Keratinocyte (primary cell): Measurements from ENCODE around the gene TNFAIP8. TPM values are rescaled to one million over a fixed set of nuclear protein-coding genes. Genes with fewer than 3 reads are reported as not detected.

ENCODE experiments used
- DNase-seq: peaks from one replicate; pipeline ENCODE4 v3.0.0-alpha.2; 2011; ENCODE audit warnings: low read depth, missing footprints, low spot score
- FAIRE-seq: peaks from 2 replicates; lab custom pipeline; 2011; peaks lifted over from hg19 to GRCh38; lab: Jason Lieb, UNC
- H2AFZ ChIP-seq: 2 replicates; pipeline ENCODE4 v1.6.0; 2012; ENCODE audit warnings: low read length, control low read depth, inconsistent platforms; ENCODE audit not compliant: control insufficient read depth
- H3K27ac ChIP-seq: 2 replicates; pipeline ENCODE4 v1.5.1; 2011; ENCODE audit warnings: low read length; ENCODE audit not compliant: control insufficient read depth, insufficient read depth
- H3K27me3 ChIP-seq: 3 replicates; pipeline ENCODE4 v1.6.0; 2011; ENCODE audit warnings: low read length; ENCODE audit not compliant: control insufficient read depth, insufficient read depth; ENCODE audit errors: extremely low read depth
- H3K36me3 ChIP-seq, 2 experiments: 2 replicates in 1 of 2; 3 replicates in 1 of 2; pipeline ENCODE4 v1.5.1; 2011; ENCODE audit warnings: low read length in 2 of 2, mild to moderate bottlenecking in 1 of 2; ENCODE audit not compliant: control insufficient read depth in 2 of 2, insufficient read depth in 2 of 2; ENCODE audit errors: extremely low read depth in 1 of 2
- H3K4me1 ChIP-seq: 3 replicates; pipeline ENCODE4 v1.5.1; 2011; ENCODE audit warnings: low read length; ENCODE audit not compliant: control insufficient read depth, insufficient read depth; ENCODE audit errors: extremely low read depth
- H3K4me2 ChIP-seq: 3 replicates; pipeline ENCODE4 v1.6.0; 2011; ENCODE audit warnings: low read depth, low read length; ENCODE audit not compliant: control insufficient read depth, insufficient read depth; ENCODE audit errors: extremely low read depth
- H3K4me3 ChIP-seq, 3 experiments: fragments of 200-600 bp in 1 of 3; sonication (generic) in 1 of 3; 2 replicates in 2 of 3; 3 replicates in 1 of 3; pipeline ENCODE4 v1.5.1; 2011 to 2016; ENCODE audit warnings: low read length in 3 of 3, mild to moderate bottlenecking in 3 of 3, control low read depth in 2 of 3, inconsistent platforms in 1 of 3, low read depth in 1 of 3, mixed read lengths in 1 of 3, mixed run types in 1 of 3, moderate library complexity in 1 of 3; ENCODE audit not compliant: control insufficient read depth in 2 of 3, insufficient read depth in 2 of 3; ENCODE audit errors: extremely low read depth in 1 of 3
- H3K79me2 ChIP-seq: 2 replicates; pipeline ENCODE4 v1.6.0; 2012; ENCODE audit warnings: low read length; ENCODE audit not compliant: control insufficient read depth, insufficient read depth
- H3K9ac ChIP-seq: 3 replicates; pipeline ENCODE4 v1.6.0; 2011; ENCODE audit warnings: low read length; ENCODE audit not compliant: control insufficient read depth, insufficient read depth; ENCODE audit errors: extremely low read depth
- H3K9me1 ChIP-seq: 3 replicates; pipeline ENCODE4 v1.6.0; 2011; ENCODE audit warnings: low read length; ENCODE audit not compliant: control insufficient read depth, insufficient read depth; ENCODE audit errors: extremely low read depth
- H3K9me3 ChIP-seq: 2 replicates; pipeline ENCODE4 v1.5.1; 2012; ENCODE audit warnings: low read depth, low read length; ENCODE audit not compliant: control insufficient read depth
- H4K20me1 ChIP-seq: 3 replicates; pipeline ENCODE4 v1.6.0; 2011; ENCODE audit warnings: low read length; ENCODE audit not compliant: control insufficient read depth, insufficient read depth; ENCODE audit errors: extremely low read depth
- CTCF ChIP-seq, 3 experiments: IDR thresholded peaks in 1 of 3; conservative IDR thresholded peaks in 1 of 3; optimal IDR thresholded peaks in 1 of 3; 2 replicates in 2 of 3; 3 replicates in 1 of 3; pipeline versions ENCODE3 to v1.5.1; 2011; ENCODE audit warnings: low read length in 3 of 3, mild to moderate bottlenecking in 3 of 3, moderate library complexity in 2 of 3, control low read depth in 1 of 3, inconsistent platforms in 1 of 3; ENCODE audit not compliant: insufficient read depth in 2 of 3; ENCODE audit errors: extremely low read depth in 1 of 3
- EZH2 ChIP-seq: IDR thresholded peaks from one replicate; pipeline ENCODE4 v1.6.1; 2012; ENCODE audit warnings: inconsistent platforms, mild to moderate bottlenecking, low read length, moderate library complexity
- dilution Hi-C: fragments of 300-500 bp; cut with MboI; formaldehyde crosslinking; loops from one replicate; pipeline ENCODE4 v1.7.0; 2020; ENCODE audit warnings: low sequenced_read_pairs; ENCODE audit not compliant: extremely low pct_ligation_motif_present
- polyA plus RNA-seq, 5 experiments: library from polyadenylated mRNA; depleted of rRNA in 3 of 5; stranded (reverse) in 3 of 5; stranded (forward) in 1 of 5; unstranded in 1 of 5; fragments of >200 nt; gene quantifications; 1 replicate in 1 of 5; 2 replicates in 3 of 5; 3 replicates in 1 of 5; pipeline versions ENCODE4 v1.2.1 to v1.2.3, GENCODE V29; 2011 to 2012; ENCODE audit warnings: missing spikeins in 2 of 5, low read depth in 1 of 5, low replicate concordance in 1 of 5

TNFAIP8 gene
- polyA plus RNA-seq, 1 donor (not counting 4 experiments of a cell fraction or from before 2014, with no cell fraction given), result 20.8 TPM

- Histone ChIP-seq H2AFZ (no peak overlapping the region), H4K20me1 (no peaks in the 10 kb centered on the region), H3K27ac (peak overlapping the region; percentile 96), H3K79me2 (peaks cover 13% of the 10 kb centered on the region), H3K4me2 (peak overlapping the region; percentile 82), H3K9me1 (no peaks in the 10 kb centered on the region), H3K9ac (peak overlapping the region; percentile 77), H3K4me1 (peaks cover 41% of the 10 kb centered on the region), H3K36me3 (no peaks in the 10 kb centered on the region), H3K4me3 (peak overlapping the region in 2 of 3 experiments; percentile 36 to 40), H3K9me3 (no peaks in the 10 kb centered on the region), H3K27me3 (no peaks in the 10 kb centered on the region)
- DNase-seq, result peak; percentile 84
- TF ChIP-seq EZH2 (no peak), CTCF (optimal IDR thresholded peaks at IDR 0.05 in 1 of 3, IDR thresholded peaks at IDR 0.05 in 1 of 3, conservative IDR thresholded peaks at IDR 0.05 in 1 of 3; ENCODE audit: extremely low read depth in 1 of 3, insufficient read depth in 2 of 3, low read length in 3 of 3) (no peak)
- dilution Hi-C loops, result no loop called here
- FAIRE-seq, result peak; percentile 63
Observed at GRCh38 chr5:119323601-119324000, 32.2 kb upstream of the TNFAIP8 start.

- Histone ChIP-seq H2AFZ (no peak overlapping the region), H3K79me2 (peaks cover 13% of the 10 kb centered on the region), H4K20me1 (no peaks in the 10 kb centered on the region), H3K4me2 (peak overlapping the region; percentile 82), H3K9me1 (no peaks in the 10 kb centered on the region), H3K9ac (peak overlapping the region; percentile 77), H3K4me3 (peak overlapping the region in 2 of 3 experiments; percentile 15 to 39), H3K27ac (peak overlapping the region; percentile 96), H3K4me1 (peaks cover 52% of the 10 kb centered on the region), H3K36me3 (no peaks in the 10 kb centered on the region), H3K27me3 (no peaks in the 10 kb centered on the region), H3K9me3 (no peaks in the 10 kb centered on the region)
- FAIRE-seq, result no peak
- no peak for DNase-seq
- dilution Hi-C loops, result no loop called here
- no peak for TF ChIP-seq CTCF (optimal IDR thresholded peaks at IDR 0.05 in 1 of 3, IDR thresholded peaks at IDR 0.05 in 1 of 3, conservative IDR thresholded peaks at IDR 0.05 in 1 of 3; ENCODE audit: extremely low read depth in 1 of 3, insufficient read depth in 2 of 3, low read length in 3 of 3)
- TF ChIP-seq EZH2, result no peak
Observed at GRCh38 chr5:119324842-119325241, 31.0 kb upstream of the TNFAIP8 start.
